ENCODE results near the gene IRF2BP2.

The IRF2BP2 gene

DNA sequence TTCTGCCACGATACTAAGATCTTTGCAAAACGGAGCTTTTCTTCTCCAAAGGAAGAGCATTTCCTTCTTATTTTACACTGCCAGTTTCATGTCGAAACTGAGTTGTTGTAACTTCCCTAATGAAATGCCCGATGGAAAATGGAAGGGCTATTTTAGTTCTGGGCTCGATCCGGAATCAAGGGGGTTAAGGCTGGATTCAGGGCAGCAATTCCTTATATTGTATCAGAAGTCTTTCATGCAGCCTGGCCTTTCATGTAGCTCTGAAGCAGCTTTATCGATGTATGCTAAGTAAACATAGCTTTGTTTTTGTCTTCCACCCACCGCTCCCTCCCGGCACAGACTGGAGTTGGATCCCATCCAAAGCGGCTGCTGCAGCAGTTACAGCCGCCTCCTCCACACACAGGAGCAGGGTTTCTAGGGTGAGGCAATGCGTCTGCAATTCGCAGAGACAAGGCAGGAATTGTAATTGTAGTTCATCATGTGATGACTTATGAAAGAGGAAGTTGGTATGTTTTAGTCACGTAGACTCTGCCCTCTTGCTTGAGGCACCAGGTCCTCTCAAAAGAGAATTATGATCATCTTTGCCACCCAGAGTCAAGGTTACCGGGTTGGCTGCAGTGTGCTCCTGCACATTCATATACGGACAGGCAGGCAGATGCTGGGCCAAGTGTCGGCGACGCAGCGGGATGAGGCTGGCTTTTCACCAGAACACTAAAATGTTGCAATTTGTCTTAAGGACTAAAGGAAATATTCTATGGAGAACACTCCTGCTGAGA lies 2.6 kb upstream of the IRF2BP2 start:
- peak; percentile 65 for DNase-seq

- no peak for DNase-seq
Measured at GRCh38 chr1:234611847-234612351, 1.9 kb upstream of the IRF2BP2 start.

- no peak for DNase-seq
Measured at GRCh38 chr1:234611225-234611846, 1.4 kb upstream of the IRF2BP2 start.

- peak; percentile 95 for DNase-seq
Measured at GRCh38 chr1:234610666-234611224, 767 bp upstream of the IRF2BP2 start.

- no peak for DNase-seq
Measured at GRCh38 chr1:234609691-234610042, 311 bp downstream of the IRF2BP2 start.

DNA sequence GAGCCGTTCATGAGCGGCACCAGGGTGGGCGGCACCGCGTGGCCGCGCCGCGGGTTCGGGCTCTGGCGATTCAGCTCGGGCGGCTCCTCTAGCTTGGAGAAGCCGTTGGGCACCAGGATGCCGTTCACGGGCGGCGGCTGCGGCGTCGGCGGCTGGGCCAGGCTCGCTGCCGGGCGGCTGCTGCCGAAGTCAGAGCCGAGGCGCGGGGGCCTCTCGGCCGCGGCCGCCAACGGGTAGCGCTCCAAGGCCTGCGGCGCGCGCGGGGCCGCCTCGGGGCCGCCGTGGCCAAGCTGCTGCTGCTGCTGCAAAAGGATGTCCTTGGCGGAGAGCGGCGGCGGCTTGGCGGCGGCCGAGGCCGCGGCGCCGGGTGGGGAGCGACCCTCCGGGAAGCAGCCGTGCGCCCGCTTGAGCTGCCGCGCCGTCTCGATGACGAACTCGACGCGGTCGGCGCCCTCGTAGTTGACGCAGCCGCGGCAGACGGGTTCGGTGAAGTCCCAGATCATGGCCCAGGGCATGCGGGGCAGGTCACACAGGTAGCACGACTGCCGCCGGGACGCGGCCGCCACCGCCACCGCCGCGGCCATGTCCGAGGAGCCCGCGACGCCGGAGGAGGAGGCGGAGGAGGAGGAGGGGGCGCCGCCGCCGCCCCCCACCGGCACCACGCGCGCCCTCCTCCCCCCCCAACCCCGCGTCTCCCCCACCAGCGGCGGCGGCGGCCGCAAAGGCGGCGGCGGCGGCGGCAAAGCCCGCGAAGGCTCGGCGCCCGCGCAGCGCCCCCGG lies 877 bp downstream of the IRF2BP2 start:
- DNase-seq, result peak; percentile 31

DNA sequence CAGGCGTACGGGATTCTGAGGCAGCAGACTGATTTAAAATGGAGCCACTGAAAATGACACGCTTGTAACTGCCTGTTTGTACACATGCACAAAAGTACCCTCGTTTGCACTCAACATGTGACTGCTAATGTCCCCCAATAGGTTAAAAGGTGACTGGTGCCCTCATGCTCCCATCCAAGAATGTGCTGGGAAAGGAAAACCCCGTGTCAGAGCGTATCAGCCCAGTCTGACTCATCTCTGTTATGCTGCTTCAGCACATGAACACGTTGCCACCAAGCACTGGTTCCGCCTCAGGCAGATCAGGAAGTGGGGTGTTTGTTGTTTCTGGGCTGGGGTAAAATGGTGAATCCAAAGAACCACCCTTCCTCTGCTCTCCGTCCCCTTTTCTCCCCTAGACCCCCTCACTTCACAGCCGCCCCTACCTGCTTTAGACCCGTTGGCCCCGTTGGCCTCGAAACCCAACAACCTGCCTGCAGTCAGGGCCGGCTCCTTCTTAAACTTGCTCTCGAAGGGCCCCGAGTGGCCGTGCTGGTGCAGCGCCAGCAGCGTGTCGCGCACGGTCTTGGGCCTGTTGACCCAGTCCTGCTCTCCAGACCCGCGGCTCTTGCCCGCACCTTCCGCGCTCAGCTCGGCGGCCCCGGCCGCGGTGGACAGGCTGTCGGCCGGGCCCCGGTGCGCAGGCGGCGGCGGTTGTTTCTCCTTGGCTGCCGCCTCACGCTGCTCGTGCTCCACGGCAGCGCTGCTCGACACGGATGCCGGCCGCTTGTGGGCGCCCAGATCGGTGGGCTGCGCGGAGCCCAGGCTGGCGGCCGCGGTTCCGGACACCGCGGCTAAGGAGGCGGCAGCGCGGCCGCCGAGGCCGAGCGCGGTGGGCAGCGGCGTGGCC lies 1.7 kb downstream of the IRF2BP2 start:
- peak; percentile 63 for DNase-seq

DNA sequence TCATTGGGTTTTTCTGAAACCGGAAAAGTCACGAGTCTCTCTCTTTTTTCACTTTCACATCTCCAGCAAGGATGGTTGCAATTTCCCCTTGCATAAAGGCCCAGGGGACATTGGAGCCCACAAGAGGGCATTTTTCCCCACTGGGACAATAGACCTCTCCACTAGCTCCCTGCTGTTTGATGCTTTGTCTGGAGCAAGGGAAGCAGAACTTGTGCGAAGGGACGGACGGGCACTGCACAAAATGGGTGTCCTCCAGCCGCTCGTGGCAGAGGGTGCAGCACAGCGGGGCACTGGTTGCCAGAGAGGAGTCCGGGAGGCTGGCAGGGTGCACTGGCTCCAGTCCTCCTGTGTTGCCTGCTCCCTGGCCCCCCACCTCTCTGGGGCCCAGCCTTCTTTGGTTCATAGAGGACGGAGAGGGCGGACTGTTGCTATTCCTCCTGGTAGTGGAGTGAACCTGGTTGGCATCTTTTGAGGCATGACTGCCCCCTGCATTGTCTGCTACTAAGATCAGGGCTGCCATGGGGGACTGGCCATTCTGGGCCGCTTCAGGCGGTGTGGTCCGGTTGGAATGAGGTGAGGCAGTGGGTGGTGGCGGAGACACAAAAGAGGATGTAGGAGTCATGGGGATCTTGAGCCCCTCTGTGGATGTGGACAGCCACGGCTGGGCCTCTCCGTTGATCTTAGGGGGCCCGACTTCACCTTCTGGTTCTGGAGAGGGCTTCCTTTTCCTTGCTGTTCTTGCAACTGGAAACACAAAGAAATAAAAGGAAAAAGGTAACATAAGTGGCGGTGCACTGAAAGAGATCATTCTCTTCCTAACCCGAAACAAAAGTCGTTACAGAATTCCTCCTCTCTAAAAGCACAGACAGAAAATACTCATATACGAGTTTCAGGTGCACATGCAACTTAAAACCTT lies 2.6 kb downstream of the IRF2BP2 start:
- DNase-seq, result peak; percentile 44

- no peak for DNase-seq
Measured at GRCh38 chr1:234606784-234607108, 3.2 kb downstream of the IRF2BP2 start.

- DNase-seq, result no peak
Measured at GRCh38 chr1:234605983-234606783, 3.8 kb downstream of the IRF2BP2 start.

GRCh38 chr1:234605399-234605982 lies 4.5 kb downstream of the IRF2BP2 start:
- DNase-seq, result no peak

GRCh38 chr1:234604495-234605398 lies 5.2 kb downstream of the IRF2BP2 start:
- no peak for DNase-seq

DNA sequence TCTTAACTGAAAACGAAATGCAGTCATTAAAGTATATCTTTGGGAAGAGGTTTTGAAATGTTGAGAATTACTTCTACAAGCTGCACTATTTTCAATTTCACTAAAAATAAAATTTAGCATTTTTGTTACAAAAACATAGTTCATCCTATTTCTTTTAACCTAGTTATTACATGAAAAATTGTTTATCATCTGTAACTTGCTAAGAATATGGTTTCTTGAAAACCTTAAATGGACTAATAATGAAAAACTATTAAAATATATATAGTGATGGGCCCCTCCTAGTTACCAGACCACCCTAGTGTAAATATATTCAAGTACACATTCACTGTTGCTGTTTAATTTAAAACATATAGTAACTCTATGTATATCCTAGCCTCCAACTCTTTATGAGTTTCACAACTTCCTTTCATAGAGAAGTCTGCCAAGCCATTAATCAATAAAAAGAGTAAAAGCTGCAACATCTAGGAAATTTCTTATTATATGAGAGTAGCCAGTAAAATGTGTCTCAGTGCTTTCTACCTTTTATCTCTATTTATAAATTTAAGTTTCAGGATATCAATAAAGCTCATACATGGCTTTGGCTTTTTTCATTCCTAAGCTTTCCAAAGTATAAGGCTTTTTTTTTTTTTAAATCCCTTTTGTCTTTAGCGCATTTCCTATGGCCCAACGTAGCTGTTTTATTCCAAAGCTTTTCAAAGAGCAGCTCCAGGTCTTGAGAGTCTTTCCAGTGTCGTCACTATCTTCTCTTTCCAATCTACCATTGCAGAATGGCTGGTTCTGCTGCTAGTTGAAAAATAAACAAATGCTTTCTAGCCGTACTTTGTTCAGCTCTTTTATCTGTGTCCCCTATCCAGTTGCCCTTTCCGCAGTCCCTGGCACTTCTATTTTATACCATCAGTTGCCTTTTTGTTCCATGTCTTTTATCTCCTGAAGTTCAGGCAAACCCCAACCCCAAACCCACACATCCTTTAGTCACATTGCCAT lies 6.5 kb downstream of the IRF2BP2 start:
- no peak for DNase-seq

GRCh38 chr1:234602334-234603220 lies 7.4 kb downstream of the IRF2BP2 start:
- no peak for DNase-seq

GRCh38 chr1:234601301-234602017 lies 8.5 kb downstream of the IRF2BP2 start:
- no peak for DNase-seq
